Gastrocnemius medialis (tissue), 4 donors: ENCODE data around the gene DNAH17.

ENCODE experiments used
- CTCF ChIP-seq, 5 experiments: fragments of 450-650 bp in 3 of 5; fragments of 200-600 bp in 2 of 5; sonication (generic) in 2 of 5; IDR thresholded peaks in 4 of 5; conservative IDR thresholded peaks in 1 of 5; 1 replicate in 4 of 5; 2 replicates in 1 of 5; pipeline ENCODE4 v1.5.1; 2016 to 2019; ENCODE audit warnings: antibody characterized with exemption in 5 of 5, mild to moderate bottlenecking in 3 of 5, moderate library complexity in 3 of 5
- POLR2A ChIP-seq, 2 donors: fragments of 450-650 bp; IDR thresholded peaks; one replicate each; pipeline ENCODE4 v1.6.1; 2017; ENCODE audit warnings: antibody characterized with exemption in 2 of 2, mild to moderate bottlenecking in 2 of 2, moderate library complexity in 2 of 2

GRCh38 chr17:78493853-78494695 is 83.1 kb downstream of the DNAH17 start:
- TF ChIP-seq CTCF (IDR thresholded peaks at IDR 0.05 in 4 of 5, conservative IDR thresholded peaks at IDR 0.05 in 1 of 5) (no peak), POLR2A (IDR thresholded peaks at IDR 0.05) (no peak)
